DMS53 (cell line): ENCODE results near the gene TDP2.
"Not testable (repeated sequence)": the region's sequence is repeated elsewhere in the genome, so short reads cannot be mapped to it uniquely, and the experiment has no call there.

Source experiments
- DNase-seq: peaks from one replicate; lab custom pipeline; 2025; lab: John Stamatoyannopoulos, UW

Gene TDP2

GRCh38 chr6:24680582-24680981 is 13.9 kb upstream of the TDP2 start:
- DNase-seq, result no peak

DNA sequence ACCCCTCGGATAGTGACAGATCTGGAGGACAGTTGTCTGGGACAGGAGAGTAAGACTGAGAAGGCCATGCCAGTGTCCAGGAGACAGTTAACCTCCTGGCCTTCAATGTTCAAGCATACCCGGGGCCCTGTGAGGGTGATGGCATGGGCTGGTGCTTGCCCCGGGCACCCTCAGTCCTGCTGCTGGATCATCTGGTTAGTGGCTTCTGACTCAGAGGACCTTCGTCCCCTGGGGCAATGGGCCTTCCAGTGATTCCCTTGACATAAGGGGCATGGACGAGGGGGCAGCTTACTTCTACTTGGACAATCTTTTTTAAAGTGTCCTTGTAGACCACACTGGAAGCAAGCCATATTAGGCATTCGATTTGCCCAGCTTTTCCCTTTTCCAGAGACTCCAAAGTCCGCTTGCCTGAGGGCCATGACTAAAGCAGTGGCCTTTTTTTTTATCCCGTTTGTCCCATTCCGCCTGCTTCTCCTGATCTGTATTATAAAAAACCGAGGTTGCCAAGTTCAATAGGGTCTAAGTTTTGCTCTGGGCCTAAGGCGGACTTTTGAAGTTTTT is 12.2 kb upstream of the TDP2 start:
- DNase-seq, result not testable (repeated sequence)

- peak; percentile 50 for DNase-seq
These were observed 6.9 kb upstream of the TDP2 start for GRCh38 chr6:24673625-24674024.

DNA sequence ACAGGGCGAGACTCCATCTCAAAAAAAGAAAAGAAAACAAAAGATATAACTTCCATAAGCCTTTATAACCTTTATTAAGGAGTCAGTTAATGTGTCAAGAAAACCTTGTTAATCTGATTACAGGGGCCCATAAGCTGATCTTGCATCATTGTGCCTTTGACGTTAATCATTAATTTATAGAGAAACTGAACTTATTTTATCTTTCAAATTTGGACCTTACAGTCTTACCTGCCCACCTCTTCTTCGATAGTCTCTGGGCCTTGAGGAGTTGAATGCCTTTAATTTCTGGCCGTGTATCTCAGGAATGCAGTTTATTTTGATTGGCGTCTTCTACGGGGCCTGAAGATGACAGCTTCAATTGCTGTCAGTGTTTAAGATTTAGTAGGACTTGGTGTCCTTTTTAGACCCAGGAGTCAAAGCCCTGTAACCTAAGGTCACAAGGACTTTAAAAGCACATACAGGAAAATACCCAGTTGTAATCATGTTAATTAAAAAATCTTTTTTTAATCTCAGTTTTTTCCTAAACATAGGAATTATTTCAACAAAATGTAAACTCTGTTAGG is 6.0 kb upstream of the TDP2 start:
- DNase-seq, result no peak

DNA sequence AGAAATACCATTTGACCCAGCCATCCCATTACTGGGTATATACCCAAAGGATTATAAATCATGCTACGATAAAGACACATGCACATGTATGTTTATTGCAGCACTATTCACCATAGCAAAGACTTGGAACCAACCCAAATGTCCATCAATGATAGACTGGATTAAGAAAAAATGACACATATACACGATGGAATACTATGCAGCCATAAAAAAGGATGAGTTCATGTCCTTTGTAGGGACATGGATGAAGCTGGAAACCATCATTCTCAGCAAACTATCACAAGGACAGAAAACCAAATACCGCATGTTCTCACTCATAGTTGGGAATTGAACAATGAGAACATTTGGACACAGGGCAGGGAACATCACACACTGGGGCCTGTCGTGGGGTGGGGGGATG is 4.4 kb upstream of the TDP2 start:
- not testable (repeated sequence) for DNase-seq

- not testable (repeated sequence) for DNase-seq
These were observed 3.8 kb upstream of the TDP2 start for GRCh38 chr6:24670492-24670891.

DNA sequence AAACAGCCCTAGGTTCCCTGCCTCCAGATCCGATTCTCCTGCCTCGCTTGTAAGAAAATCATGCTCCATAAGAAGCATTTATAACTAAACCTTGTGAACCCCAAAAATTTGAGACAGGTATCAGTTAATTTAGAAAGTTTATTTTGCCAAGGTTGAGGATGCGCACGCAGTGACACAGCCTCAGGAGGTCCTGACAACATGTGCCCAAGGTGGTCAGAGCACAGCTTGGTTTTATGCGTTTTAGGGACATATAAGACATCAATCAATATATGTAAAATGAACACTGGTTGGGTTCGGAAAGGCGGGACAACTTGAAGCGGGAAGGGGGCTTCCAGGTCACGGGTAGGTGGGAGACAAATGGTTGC is 2.3 kb upstream of the TDP2 start:
- DNase-seq, result no peak

DNA sequence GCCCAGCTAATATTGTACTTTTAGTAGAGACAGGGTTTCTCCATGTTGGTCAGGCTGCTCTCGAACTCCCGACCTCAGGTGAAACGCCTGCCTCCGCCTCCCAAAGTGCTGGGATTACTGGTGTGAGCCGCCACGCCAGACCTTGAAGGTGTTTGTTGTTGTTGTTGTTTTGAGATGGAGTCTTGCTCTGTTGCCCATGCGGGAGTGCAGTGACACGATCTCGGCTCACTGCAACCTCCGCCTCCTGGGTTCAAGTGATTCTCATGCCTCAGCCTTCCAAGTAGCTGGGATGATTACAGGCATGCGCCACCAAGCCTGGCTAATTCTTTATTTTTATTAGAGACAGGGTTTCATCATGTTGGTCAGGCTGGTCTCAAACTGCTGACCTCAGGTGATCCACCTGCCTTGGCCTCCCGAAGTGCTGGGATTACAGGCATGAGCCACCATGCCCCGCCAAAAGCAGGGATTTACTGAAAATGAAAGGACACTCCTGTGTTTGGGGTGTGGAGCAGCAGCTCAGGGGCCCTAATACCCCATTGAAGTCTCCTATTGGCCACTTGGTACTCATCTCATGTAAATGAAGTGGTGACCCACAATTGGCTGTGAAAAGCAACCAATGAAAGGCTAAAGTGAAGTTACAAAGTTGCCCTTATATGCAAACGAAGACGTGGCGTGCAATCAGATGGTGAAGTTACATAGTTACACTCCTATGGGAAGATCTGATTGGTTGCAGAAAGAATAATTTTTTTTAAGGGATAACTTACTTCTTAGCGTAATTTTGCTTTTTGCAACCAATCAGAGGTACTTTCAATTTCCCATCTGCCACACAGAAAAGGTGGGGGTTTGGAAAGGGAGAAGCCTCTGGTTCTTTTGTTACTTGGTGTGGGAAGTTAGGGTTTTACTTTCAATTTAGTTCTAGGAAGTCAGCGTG is 1.6 kb upstream of the TDP2 start:
- DNase-seq, result not testable (repeated sequence)

DNA sequence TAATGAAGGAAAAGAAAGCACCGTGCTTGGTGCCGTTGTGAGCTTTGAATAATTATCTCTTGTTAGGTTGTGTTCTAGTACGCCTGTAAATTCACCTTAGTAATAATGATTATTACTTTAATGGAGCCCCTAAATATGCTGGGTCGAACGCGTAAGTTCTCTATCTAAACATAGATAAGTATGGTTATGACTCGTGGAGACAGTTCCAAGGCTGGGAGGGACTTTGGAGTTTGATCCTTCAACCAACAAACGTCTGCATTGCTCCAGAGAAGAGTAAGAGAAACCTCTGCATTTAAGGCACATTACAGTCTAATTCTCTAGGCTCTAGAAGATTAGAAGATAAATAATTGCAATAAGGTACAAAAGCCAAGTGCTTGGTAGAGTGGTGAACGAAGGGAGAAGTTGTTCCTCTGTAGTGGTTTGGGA is 692 bp upstream of the TDP2 start:
- peak; percentile 41 for DNase-seq

GRCh38 chr6:24666097-24666640 is 530 bp downstream of the TDP2 start:
- peak; percentile 83 for DNase-seq

- no peak for DNase-seq
These were observed 2.4 kb downstream of the TDP2 start for GRCh38 chr6:24664046-24664987.

DNA sequence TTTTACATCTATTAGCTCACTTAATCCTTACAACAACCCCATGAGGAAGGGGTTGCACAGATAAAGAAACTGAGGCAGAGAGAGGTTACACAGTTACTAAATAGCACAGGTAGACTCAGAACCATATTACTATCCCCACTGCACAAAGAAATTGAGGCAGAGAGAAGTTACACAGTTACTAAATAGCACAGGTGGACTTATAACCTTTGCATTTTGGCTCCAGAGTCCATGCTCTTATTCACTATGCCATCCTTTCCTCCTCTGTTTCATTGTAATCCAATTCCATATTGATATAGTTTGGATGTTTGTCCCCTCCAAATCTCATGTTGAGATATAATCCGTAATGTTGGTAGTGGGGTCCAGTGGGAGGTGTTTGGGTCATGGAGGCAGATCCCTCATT is 3.5 kb downstream of the TDP2 start:
- no peak for DNase-seq

DNA sequence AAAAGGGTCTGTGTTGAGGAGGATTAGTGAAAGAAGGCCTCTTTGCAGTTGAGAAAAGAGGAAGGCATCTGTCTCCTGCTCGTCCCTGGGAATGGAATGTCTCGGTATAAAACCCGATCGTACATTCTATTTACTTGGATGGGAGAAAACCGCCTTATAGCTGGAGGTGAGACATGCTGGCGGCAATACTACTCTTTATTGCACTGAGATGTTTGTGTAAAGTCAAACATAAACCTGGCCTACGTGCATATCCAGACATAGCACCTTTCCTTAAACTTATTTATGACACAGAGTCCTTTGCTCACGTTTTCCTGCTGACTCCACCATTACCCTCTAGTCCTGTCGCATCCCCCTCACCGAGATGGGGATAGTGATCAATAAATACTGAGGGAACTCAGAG is 4.5 kb downstream of the TDP2 start:
- DNase-seq, result no peak

DNA sequence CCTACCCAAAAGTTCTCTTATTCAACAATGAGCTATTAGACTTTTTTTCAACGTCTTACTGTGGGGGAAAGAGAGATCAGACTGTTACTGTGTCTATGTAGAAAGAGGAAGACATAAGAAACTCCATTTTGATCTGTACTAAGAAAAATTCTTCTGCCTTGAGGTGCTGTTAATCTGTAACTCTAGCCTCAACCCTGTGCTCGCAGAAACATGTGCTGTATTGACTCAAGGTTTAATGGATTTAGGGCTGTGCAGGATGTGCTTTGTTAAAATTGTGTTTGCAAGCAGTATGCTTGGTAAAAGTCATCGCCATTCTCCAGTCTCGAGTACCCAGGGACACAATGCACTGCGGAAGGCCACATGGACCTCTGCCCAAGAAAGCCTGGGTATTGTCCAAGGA is 4.9 kb downstream of the TDP2 start:
- peak; percentile 72 for DNase-seq

DNA sequence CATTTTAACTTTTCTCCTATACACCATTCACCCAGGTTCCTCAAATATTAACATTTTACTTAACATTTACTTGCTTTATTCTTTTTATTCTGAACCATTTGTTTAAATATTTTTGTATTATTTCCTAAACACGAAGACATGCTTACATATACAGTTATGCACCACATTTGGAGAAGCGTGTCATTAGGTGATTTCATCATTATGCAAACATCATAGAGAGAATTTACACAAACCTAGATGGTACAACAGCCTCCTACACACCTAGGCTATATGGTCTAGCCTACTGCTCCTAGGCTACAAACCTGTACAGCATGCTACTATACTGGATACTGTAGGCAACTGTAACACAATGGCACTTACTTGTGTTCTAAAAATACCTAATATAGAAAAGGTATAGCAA is 6.6 kb downstream of the TDP2 start:
- peak; percentile 41 for DNase-seq

- no peak for DNase-seq
These were observed 7.1 kb downstream of the TDP2 start for GRCh38 chr6:24659561-24659960.

DNA sequence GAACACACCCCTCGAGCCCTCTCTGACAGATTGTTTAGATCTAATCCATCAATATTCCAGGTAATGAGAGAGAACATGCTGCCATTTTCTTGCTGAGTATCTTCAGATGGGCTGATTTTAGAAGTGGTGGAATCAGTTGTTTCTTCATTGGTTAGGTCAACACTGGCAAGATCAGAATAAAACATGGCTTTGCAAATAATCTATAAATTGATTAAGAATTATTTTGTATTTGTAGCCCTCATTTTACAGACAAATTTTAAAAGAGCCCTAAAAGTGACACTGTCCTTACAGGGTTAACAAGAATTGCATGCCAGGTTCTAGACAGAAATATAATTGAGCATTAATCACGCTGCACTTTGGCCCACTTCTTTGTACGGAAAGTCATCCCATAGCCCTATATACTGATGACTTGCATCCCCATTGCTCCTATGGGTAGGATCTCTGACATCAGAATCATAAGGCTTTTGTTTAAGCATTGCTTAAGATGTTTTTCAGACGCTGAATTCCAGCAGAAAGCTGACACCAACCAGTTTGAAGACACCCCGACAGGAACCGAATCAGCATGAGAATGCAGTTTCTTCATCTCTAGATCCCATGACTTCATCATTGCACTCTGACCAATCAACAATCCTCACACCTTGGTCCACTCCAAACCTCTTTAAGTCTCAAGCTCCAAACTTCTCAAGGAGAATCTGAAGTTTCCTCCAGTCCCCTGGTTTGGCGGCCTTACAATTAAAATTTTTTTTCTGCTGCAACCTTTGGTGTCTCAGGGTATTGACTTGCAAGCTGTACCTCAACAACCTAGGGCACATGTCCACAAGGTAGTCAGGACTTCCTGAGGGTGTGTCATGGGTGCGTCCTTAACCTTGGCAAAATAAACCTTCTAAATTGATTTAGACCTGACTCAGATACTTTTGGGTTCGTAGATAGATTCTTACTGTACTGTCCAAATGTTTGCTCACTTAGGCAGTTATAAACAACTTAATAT is 7.8 kb downstream of the TDP2 start:
- DNase-seq, result no peak

DNA sequence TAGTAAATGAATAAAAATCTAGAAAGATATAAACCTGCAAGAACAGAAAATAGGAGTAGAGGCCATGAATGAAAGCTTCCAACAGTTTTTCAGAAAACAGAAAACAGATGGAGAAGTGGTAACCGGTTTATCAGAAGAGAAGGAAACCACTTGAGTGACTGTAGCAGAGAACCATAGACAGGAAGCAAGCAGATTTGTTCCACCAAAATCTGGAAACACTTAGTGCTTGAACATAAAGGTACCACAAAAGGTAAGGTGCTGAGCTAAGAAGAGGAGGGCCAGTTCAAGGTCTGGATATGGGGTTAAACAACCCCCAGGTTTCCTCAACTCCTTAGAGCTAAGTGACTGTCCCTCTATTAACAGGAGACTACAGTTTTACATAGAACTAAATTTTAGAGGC is 11.5 kb downstream of the TDP2 start:
- no peak for DNase-seq

- DNase-seq, result no peak
These were observed 16.3 kb downstream of the TDP2 start for GRCh38 chr6:24650365-24650764.

DNA sequence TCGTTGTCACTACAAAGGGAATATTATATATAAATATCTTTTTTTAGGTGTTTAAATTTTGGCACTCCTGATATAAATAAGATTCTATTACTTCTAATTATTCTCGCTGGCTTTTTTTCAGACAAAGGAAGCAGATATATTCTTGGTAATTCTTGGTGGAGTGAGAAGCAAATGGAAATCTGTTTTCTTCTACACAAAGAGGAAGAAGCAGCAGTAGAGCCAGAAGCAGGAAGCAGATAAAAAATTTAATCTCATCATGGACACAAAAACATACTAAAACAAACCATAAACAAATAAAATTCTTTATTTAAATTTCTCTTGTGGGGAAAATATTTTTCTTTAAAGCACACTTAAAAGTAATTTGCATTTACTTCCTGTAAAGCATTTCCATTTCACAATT is 17.0 kb downstream of the TDP2 start:
- no peak for DNase-seq

DNA sequence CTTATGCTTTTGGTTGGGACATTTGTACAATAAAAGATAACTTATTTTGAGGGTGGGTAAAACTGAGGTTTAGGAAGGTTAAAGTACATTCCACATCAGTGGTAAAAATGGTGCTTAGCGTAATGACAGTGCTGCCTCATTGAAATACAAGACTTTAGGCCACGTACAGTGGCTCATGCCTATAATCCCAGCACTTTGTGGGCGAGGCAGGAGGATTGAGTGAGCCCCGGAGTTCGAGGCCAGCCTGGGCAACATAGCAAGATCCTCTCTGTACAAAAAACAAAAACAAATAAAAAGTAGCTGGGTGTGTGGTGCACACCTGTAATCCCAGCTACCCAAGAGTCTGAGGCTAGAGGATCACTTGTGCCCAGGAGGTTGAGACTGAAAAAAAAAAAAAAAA is 18.4 kb downstream of the TDP2 start:
- DNase-seq, result no peak
